GM12874 (cell line): ENCODE results near the gene ST7L.

Source experiments
- CTCF ChIP-seq: IDR thresholded peaks from 2 replicates; pipeline ENCODE4 v1.5.1; 2011; ENCODE audit warnings: low read depth, mild to moderate bottlenecking, control low read depth, low read length, moderate library complexity; ENCODE audit not compliant: insufficient read depth

The ST7L gene

DNA sequence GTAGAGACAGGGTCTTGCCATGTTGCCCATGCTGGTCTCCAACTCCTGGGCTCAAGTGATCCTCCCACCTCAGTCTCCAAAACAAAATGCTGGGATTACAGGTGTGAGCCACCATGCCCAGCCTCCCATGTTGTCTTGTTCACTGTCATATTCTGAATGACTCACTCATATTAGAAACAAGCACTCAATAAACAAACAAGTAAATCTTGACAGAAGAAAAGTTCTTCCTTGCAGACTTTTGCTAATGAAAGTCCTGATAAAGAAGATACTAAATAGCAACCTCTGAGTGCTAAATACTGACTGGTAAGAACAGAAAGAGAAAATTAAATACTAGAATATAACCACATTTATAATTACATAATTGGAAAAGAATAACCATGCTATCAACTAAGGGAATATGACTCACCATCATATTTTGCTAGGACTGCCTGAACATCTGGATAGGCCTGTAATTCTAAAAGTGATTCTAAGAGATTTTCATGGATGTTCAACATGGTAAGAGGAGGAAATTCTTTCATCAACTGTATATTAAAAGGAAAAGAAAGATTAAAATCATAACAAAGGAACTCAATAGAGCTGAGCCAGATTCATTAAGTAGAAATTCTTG, 37.3 kb downstream of the ST7L start:
- TF ChIP-seq CTCF, result no peak

DNA sequence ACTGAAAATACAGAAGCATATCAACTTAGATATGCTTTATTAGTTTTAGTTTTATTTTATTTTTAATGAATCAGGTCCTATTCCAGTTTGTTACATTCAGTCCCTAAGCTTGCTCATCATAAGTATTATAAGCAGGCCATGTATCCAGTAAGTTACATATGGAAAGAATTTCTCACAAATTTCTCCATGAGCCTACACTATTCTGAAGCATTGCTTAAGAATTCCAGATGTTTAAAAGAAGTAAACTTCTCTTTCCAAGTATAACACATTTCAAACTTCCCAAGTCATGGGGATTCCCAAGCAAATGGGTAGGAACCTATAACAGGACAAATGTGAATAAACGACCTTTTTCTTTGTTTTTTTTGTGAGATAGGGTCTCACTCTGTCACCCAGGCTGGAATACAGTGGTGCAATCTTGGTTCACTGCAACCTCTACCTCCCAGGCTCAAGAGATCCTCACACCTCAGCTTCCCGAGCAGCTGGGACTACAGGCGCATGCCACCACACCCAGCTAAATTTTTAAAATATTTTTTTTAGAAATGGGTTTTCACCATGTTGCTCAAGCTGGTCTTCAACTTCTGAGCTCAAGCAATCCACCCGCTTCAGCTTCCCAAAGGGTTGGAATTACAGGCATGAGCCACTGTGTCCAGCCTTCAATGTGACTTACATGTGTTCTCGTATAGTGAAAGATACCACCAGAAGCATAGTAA, 39.0 kb downstream of the ST7L start:
- TF ChIP-seq CTCF, result no peak

DNA sequence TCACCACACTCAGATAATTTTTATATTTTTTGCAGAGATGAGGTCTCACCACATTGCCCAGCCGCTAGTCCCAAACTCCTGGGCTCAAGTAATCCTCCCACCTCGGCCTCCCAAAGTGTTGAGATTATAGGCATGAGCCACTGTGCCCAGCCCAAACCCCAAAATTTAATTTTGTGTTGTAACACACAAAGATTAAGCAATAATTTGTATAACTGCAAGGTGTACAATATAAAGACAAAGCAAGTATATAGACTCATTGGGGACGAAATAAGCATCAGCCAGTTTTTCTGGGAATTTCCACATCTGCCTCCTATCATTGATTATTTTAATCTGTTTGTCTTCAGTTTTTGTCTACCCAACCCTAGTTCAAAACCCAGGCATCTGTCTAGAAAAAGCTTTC, 42.7 kb downstream of the ST7L start:
- TF ChIP-seq CTCF, result no peak

GRCh38 chr1:112575154-112575804, 43.7 kb downstream of the ST7L start:
- no peak for TF ChIP-seq CTCF

- TF ChIP-seq CTCF, result no peak
Observed at GRCh38 chr1:112565800-112566199, 53.1 kb downstream of the ST7L start.

DNA sequence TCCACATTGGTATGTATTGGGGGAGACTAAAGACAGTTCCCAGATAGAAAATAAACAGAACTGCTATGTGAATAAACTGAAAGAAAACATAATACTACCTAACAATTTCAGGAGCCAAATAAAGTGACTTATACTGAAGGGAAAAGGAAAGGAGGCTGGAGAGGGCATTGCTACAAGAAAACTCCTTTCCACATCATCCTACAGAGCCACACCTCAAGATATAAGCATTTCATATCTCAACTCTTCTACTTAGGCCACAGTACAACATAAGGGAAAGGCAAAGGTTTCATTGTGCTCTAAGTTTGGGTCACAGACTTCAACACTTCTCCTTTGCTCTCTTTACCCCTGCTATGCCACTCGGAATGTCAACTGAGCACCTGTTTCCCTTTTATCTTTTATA, 54.9 kb downstream of the ST7L start:
- no peak for TF ChIP-seq CTCF

GRCh38 chr1:112563341-112563740, 55.6 kb downstream of the ST7L start:
- TF ChIP-seq CTCF, result no peak
